ENCODE results near the gene SPEG. TPM values are rescaled to one million over a fixed set of nuclear protein-coding genes. Genes with fewer than 3 reads are reported as not detected.

SPEG gene
- total RNA-seq, 2 experiments from 2014 or later: 15.3 to 17.7 TPM

GRCh38 chr2:219462349-219462748 lies 27.7 kb downstream of the SPEG start:
- DNase-seq: no peak
- H3K27ac Mint-ChIP-seq: no peak overlapping the region
- Histone ChIP-seq H3K4me1 (ENCODE audit: insufficient read depth, low read length) (peaks cover 8% of the 10 kb centered on the region), H3K36me3 (ENCODE audit: insufficient read depth, low read length) (no peaks in the 10 kb centered on the region), H3K4me3 (ENCODE audit: low read length) (no peak overlapping the region), H3K27me3 (ENCODE audit: control insufficient read depth in 1 of 2, insufficient read depth in 2 of 2, low read length in 2 of 2) (no peaks in the 10 kb centered on the region), H3K27ac (ENCODE audit: low read depth in 1 of 2, low read length in 2 of 2) (no peak overlapping the region), H3K9me3 (ENCODE audit: control insufficient read depth in 1 of 2, insufficient read depth in 1 of 2, low read length in 2 of 2) (no peaks in the 10 kb centered on the region)
- ChIA-PET CTCF (no interaction called here), POLR2A (no interaction called here)
- no peaks in the 10 kb centered on the region for H3K9me3 Mint-ChIP-seq
- H3K27me3 Mint-ChIP-seq: no peaks in the 10 kb centered on the region
- intact Hi-C loops (cut with DNase I, micrococcal nuclease): no loop called here
- no peak for ATAC-seq (ENCODE audit: poor library complexity)
- H3K4me3 Mint-ChIP-seq: no peak overlapping the region
- no peaks in the 10 kb centered on the region for H3K36me3 Mint-ChIP-seq (ENCODE audit: low read depth)
- H3K4me1 Mint-ChIP-seq (ENCODE audit: low read depth): peaks cover 6% of the 10 kb centered on the region
- no peak for TF ChIP-seq CTCF (IDR thresholded peaks at IDR 0.05)

DNA sequence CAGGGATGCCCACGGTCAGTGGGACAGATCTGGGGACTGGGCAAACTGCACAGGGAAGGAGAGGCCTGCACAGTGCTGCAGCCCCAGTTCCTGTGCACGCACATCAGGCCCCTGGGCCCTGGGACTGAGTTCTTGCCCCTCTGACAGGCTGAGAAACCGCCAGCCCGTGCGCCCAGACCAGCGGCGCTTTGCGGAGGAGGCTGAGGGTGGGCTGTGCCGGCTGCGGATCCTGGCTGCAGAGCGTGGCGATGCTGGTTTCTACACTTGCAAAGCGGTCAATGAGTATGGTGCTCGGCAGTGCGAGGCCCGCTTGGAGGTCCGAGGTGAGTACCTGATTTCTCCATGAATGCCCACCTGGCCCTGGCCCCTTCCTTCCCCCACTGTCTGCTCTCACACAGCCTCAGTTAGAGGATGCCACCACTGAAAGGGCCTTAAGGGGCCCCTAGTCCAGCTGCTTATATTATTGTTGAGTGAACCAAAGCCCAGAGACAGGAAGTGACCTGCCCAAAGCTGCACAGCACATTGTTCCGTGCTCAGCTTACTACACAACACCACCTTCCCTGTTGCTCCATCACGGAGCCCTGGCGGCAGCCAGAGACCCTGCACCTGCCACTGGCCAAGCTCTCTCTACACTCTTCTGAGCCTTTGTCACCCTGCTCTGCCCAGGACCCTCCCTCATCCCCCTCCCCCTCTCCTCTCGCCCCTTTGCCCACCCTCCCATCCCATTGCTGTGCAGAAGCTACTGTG lies 29.8 kb downstream of the SPEG start:
- no peaks in the 10 kb centered on the region for H3K27me3 ChIP-seq (ENCODE audit: control insufficient read depth in 1 of 2, insufficient read depth in 2 of 2, low read length in 2 of 2)
- intact Hi-C loops (cut with DNase I, micrococcal nuclease): no loop called here
- H3K9me3 ChIP-seq (ENCODE audit: control insufficient read depth in 1 of 2, insufficient read depth in 1 of 2, low read length in 2 of 2): no peaks in the 10 kb centered on the region
- Mint-ChIP-seq H3K27ac (no peak overlapping the region), H3K4me1 (ENCODE audit: low read depth) (no peaks in the 10 kb centered on the region), H3K36me3 (ENCODE audit: low read depth) (no peaks in the 10 kb centered on the region), H3K4me3 (no peak overlapping the region), H3K9me3 (no peaks in the 10 kb centered on the region), H3K27me3 (no peaks in the 10 kb centered on the region)
- TF ChIP-seq CTCF (IDR thresholded peaks at IDR 0.05): no peak
- ATAC-seq (ENCODE audit: poor library complexity) (no peak), DNase-seq (no peak)
- no peak overlapping the region for H3K27ac ChIP-seq (ENCODE audit: low read depth in 1 of 2, low read length in 2 of 2)
- peaks cover 3% of the 10 kb centered on the region for H3K4me1 ChIP-seq (ENCODE audit: insufficient read depth, low read length)
- POLR2A ChIA-PET: no interaction called here
- H3K4me3 ChIP-seq (ENCODE audit: low read length): no peak overlapping the region
- CTCF ChIA-PET: interaction anchor here (1.7 kb wide), 1 partner anchor 65 kb away, joined by 6 read pairs; no protein-coding TSS in a partner anchor
- no peaks in the 10 kb centered on the region for H3K36me3 ChIP-seq (ENCODE audit: insufficient read depth, low read length)

- ATAC-seq (ENCODE audit: poor library complexity) (no peak), DNase-seq (no peak)
- no peak overlapping the region for H3K27ac Mint-ChIP-seq
- intact Hi-C loops (cut with DNase I, micrococcal nuclease): no loop called here
- Histone ChIP-seq H3K27me3 (ENCODE audit: control insufficient read depth in 1 of 2, insufficient read depth in 2 of 2, low read length in 2 of 2) (no peaks in the 10 kb centered on the region), H3K36me3 (ENCODE audit: insufficient read depth, low read length) (no peaks in the 10 kb centered on the region), H3K9me3 (ENCODE audit: control insufficient read depth in 1 of 2, insufficient read depth in 1 of 2, low read length in 2 of 2) (no peaks in the 10 kb centered on the region), H3K4me3 (ENCODE audit: low read length) (no peak overlapping the region), H3K27ac (ENCODE audit: low read depth in 1 of 2, low read length in 2 of 2) (no peak overlapping the region), H3K4me1 (ENCODE audit: insufficient read depth, low read length) (no peaks in the 10 kb centered on the region)
- no peak overlapping the region for H3K4me3 Mint-ChIP-seq
- CTCF ChIA-PET: no interaction called here
- no peak for TF ChIP-seq CTCF (IDR thresholded peaks at IDR 0.05)
- no peaks in the 10 kb centered on the region for H3K4me1 Mint-ChIP-seq (ENCODE audit: low read depth)
- H3K36me3 Mint-ChIP-seq (ENCODE audit: low read depth): no peaks in the 10 kb centered on the region
- H3K9me3 Mint-ChIP-seq: no peaks in the 10 kb centered on the region
- no peaks in the 10 kb centered on the region for H3K27me3 Mint-ChIP-seq
- POLR2A ChIA-PET: no interaction called here
These were observed 31.3 kb downstream of the SPEG start for GRCh38 chr2:219465659-219466561.
